Measurements from ENCODE around the gene RHEB.
A peak's percentile ranks its signal among the peaks of the same experiment; 100 is the strongest.

GRCh38 chr7:151518105-151518946 lies 1.4 kb downstream of the RHEB start:
- TF ChIP-seq EZH2 (IDR thresholded peaks at IDR 0.05; ENCODE audit: borderline replicate concordance, low read depth, low read length, severe bottlenecking), result no peak
- TF ChIP-seq CTCF (IDR thresholded peaks at IDR 0.05; ENCODE audit: borderline replicate concordance, extremely low read depth, low read length, poor library complexity, severe bottlenecking), result peak; percentile 42
